Lung microvascular endothelial cell (primary cell): ENCODE results near the gene ZNF543. TPM values are rescaled to one million over a fixed set of nuclear protein-coding genes. Genes with fewer than 3 reads are reported as not detected.

ENCODE experiments used
- DNase-seq, 2 donors: peaks; one replicate each; pipeline versions ENCODE4 v3.0.0 to v3.0.0-alpha.2; 2010; ENCODE audit warnings: low read depth in 2 of 2
- total RNA-seq: library from RNA; depleted of rRNA; stranded (reverse); fragments of >200 nt; gene quantifications from 2 replicates; pipeline ENCODE4 v1.2.1, GENCODE V29; 2014

ZNF543 gene
- 6.5 and 9.3 TPM in 2 replicates for total RNA-seq

DNA sequence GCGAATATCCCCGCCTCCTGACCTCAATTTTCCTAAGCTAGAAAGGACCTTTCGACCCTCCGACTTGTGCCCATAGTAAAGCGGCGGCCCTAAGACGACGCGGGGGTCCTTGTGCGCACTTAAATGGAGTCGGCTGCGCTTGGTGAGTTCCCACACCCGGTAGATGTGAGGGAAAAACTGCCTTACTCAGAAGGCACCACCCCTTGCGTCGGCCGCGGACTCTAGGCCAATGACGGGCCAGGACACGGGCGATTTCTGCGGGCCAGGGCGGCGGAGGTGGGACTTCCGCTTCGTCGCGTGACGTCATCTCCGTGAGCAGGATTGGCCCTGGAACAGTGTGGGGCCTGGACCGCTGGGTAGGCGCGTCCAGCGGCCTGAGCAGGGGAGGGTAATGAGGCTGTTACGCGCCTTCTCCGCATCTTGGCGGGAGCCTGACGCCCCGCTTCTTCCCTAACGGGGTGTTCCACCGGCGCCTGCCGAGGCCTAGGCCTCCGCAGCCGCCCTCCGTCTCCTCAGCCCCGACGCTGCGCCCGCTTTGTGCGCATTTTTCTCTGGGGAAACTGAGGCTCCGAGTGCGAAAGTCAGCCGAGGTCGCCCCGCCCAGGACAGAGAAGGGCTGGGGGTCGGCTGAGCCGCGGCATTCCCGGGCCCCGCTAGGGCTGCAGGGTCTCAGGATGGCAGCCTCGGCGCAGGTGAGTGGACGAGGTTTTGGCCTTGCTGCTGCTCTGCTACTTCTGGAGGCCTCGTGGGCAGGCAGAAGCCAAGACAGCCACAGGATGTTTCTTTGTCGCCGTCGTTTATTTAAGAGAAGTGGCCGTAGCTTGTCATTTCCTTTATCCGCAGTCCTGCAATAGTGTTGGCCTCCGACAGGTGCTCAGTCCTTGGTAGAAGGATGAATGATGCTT lies at the start of gene ZNF543:
Gene ZNF543 (plus strand): TSS at position 293 of the 905 bp plus-strand sequence. CDS start 382 bp downstream, at position 675.
- peak; percentile 98 for DNase-seq

DNA sequence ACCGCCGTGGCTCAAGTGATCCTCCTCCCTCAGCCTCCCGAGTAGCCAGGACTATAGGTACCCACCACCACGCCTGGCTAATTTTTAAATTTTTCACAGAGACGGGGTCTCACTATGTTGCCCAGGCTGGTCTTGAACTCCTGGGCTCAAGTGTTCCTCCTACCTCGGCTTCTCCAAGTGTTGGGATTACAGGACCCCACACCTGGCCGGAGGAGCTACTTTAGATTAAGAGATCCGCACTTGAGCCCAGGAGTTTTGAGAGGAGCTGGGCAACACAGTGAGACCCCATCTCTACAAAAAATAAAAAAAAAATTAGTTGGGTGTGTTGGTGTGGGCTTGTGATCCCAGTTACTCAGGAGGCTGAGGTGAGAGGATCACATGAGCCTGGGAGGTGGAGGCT lies 49.0 kb upstream of the ZNF543 start:
- no peak for DNase-seq

DNA sequence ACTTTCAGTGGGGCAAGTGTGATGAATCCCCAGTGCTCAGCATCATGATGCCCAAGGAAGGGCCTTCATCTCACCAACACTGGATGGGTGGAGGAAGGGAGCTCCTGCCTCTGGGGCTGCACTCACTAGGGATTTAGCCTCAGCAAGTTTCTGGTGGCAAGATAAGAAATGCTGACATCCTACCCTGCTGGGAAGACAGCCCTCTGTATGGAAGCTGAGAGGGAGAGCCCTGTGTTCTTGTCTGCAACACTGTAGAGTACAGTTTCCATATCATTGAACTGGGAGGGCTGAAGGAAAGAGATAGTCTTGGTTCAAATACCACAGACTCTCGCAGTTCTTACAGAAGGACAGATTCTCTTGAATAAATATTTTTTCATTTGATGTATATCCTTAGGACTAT lies 47.3 kb upstream of the ZNF543 start:
- no peak for DNase-seq

DNA sequence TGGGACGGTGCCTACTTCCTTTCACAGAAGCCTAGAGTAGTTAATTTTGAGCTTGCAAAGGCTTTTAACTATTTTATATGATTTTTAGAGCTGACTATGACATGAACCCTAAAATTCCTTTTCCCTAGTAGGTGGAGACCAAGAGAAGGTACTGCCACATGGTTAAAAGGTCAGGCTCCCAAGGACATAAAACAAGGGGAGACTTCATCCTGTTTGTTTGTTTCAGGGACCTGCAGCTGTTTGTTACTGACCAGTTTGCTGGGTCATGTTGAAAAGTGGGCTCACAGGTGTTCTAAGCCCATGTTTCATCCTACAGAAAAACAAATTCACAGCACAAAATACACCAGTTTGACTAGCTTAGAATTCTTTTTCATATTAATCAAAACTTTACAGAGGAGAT lies 43.8 kb upstream of the ZNF543 start:
- no peak for DNase-seq

DNA sequence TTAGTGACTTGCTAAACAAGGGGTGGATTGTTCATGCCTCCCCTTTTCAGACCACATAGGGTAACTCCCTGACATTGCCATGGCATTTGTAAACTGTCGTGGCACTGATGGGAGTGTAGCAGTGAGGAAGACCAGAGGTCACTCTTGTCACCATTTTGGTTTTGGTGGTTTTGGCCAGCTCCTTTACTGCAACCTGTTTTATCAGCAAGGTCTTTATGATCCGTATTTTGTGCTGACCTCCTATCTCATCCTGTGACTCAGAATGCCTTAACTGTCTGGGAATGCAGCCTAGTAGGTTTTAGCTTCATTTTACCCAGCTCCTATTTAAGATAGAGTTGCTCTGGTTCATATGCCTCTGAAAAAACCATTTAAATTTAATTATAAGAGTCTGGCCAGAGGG lies 41.8 kb upstream of the ZNF543 start:
- DNase-seq: peak in 1 of 2 donors; percentile 10

DNA sequence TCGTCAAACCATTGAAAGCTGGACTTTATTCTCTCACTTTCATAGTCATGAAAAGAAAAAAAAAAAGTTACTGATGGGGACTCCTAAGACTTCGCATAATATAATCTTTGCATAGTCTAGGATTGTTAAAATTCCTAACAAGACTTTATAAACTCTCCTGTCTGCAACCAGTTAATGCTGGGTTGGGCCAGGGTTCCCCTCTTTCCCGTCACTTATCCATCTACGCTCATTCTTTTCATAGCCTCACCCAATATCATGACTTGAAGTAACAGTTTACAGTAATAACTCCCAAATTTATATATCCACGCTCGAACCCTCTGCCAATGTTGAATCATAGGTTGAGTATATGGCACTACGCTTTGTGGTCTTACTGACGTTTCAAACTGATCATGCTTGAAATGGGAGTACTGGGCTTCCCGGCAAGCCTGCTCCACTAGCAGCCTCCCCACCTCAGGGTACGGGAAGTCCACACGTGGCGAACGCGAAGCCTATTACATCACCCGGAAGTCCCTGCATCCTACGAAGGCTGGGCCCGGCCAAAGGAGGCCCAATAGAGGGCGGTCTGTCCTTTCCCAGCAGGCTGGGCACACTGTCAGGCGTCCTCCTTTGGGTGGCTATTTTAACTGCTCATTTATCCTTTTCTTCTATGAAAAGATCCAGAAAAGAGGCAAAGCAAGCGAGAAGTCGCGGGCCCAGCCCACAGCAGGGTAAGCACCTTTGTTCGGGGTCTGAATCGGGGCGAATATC lies 40.7 kb upstream of the ZNF543 start:
- DNase-seq: peak; percentile 96

DNA sequence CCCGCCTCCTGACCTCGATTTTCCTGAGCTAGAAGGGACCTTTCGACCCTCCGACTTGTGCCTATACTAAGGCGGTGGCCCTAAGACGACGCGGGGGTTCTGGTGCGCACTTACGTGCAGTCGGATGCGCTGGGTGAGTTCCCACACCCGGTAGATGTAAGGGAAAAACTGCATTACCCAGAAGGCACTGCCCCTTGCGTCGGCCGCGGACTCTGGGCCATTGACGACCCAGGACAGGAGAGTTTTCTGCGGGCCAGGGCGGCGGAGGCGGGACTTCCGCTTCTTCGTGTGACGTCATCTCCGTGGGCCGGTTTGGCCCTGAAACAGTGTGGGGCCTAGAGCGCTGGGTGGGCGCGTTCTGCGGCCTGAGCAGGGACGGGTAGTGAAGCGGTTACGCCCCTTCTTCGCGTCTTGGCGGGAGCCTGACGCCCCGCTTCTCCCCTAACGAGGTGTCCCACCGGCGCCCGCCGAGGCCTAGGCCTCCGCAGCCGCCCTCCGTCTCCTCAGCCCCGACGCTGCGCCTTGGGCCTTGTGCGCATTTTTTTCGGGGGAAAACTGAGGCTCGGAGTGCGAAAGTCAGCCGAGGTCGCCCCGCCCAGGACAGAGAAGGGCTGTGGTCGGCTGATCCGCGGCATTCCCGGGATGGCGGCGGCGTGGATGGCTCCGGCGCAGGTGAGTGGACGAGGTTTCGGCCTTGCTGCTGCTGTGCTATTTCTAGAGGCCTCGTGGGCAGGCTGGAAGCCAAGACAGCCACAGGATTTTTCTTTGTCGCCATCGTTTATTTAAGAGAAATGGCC lies 39.9 kb upstream of the ZNF543 start, which contains the start of gene ZNF460:
Gene ZNF460 (plus strand): TSS at position 321 of the 797 bp plus-strand sequence. CDS start 322 bp downstream, at position 643.
- DNase-seq: peak; percentile 98 to 99

DNA sequence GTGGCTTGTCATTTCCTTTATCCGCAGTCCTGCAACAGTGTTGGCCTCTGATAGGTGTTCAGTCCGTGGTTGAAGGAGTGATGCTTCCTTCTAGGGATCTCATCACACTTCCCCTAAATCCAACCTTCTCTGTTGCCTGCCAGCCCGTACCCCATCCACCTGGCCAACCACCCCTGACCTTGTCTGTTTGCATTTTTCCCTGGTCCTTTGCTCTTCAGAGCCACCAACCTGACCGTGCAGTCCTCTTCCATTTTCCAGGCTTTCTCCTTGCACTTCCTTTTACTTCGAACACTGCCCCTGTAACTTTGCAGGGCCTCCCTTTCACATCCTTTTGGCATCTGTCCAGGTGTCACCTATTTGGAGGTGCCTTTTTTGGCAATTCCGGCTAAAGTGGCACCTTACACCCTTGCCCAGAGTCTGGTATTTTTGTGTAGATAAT lies 39.3 kb upstream of the ZNF543 start:
- peak in 1 of 2 donors; percentile 43 for DNase-seq

DNA sequence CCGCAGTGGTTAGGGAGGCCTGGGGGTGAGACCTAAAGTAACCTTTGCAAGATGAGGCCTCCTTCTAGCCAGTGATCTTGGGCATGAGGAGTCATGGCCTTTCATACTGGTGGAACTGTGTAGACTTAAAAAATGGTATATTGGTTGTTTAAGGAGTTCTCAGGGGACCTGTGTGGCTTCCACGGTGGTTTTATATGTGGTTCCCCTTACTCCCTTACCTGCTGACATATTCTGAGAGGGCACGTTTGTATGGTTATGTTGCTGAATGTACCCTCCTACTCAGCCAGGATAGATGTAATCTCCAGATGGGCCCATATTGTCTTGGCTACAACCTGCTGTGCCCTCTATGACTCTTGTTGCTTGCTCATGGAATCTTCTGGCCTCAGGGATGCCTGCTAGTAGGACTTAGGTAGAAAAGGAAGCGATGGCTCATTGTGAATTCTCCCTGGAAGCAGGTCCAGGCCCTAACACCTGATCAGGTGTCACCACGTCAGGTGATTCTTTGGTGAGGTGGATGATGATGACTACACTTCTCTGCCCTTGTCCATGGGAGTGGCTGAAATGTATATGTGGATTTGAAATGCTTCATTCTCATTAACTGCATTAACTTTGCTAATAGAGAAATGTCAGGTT lies 38.1 kb upstream of the ZNF543 start:
- no peak for DNase-seq

DNA sequence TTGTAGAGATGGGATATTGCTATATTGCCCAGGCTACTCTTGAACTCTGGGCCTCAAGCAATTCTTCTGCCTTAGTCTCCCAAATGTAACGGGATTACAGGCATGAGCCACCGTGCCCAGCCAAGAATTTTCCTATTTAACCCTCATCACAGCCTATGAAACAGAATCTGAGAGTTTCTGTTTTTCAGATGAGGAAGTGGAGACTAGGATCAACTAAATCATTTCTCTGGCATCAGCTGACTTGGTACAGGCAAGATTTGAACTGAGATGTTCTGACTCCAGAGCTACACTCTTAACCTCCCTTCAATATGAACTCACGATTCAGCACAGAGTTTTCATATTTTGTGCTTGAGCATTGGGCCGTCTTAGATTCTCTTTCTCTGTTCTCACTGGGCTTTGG lies 31.9 kb upstream of the ZNF543 start:
- no peak for DNase-seq

DNA sequence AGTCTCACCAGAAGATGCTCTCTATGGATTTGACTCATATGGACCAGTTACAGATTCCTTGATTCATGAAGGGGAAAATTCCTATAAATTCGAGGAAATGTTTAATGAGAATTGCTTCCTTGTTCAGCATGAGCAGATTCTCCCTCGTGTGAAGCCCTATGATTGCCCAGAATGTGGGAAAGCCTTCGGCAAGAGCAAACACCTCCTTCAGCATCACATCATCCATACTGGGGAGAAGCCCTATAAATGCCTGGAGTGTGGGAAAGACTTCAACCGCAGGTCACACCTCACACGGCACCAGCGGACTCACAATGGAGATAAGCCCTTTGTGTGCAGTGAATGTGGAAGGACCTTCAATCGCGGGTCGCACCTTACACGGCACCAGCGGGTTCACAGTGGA lies 29.3 kb upstream of the ZNF543 start:
- DNase-seq: no peak

DNA sequence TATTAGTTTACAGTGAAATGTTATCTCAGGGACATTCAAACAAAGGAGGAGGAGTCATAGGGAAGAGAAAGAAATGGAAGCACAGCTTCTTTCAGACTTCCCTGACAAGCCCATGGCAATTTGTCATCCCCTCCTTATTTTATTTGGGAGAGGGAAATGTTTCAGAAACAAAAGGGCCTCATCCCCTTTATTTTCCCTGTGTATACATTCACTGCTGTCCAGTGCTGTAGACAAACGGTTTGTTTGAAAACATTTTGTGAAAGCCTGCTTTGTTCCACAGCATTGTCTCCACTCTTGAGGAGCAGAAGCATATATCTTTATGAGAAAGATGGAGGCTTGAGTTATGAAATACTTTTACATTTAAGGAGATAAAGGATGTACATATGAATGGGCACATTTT lies 27.7 kb upstream of the ZNF543 start:
- DNase-seq: no peak

DNA sequence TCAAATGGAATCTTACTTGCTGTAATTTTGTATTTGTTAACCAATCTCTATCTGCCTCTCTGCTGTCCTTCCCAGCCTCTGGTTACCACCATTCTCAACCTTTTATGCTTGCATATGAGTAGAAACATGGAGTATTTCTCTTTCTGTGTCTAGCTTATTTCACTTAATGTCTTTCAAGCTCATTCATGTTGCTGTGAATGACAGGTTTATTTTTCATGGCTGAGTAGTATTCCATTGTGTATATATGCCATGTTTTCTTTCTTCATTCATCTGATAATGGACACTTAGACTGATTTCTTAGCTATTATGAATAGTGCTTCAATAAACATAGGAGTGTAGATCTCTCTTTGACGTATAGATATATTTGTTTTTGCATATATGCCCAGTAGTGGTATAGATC lies 26.6 kb upstream of the ZNF543 start:
- no peak for DNase-seq

DNA sequence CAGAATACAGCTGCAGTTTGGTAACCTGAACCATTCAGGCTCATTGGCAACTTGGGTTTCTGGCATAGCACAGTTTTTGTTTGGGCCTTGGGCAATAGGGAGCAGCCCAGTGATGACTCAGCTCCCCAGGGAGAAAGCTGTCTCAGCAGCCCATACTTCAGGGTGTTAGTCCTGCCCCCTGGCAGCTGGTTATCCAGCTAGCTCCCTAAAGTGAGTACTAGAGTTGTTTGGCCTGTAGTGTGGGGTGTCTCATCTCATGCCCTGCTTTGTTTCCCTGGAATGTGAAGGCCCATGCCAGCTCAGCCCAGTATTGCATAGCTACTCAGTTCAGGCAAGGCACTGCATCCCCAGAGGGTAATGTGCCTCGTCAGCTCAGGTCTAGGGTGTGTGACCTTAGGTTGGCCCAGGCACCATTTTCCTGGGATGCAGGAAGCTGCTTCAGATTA lies 18.2 kb upstream of the ZNF543 start:
- peak in 1 of 2 donors; percentile 34 for DNase-seq

DNA sequence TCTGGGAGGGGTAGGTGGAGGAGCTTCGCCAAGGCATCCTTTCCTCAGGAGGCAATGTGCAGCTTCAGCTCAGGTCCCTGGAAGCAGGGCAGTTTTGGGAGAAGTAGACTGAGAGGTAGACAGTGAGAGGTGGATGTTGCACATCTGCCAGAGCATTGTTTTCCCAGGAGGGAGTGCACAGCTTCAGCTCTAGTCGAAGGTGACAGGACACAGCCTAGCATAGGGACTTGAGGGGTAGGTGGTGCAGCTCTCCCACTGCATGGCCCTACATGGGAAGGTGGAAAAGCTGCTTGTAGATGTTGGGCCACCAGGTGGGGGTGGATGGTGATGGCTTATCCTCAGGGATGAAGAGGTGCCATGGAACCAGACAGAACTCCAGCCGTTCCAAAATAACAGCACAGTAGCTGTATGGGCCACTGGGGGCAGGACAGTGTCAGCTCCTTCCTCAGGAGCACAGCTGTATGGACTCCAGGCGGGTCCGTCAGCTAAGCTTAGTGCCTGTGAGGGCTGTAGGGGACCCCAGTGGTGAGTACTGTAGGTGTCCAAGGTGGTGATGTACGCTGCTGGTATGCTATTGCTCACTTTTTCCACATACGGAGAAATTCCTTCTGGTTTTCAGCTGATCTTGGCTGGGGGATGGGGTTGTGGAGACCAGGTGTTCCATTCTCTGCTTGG lies 17.4 kb upstream of the ZNF543 start:
- no peak for DNase-seq

DNA sequence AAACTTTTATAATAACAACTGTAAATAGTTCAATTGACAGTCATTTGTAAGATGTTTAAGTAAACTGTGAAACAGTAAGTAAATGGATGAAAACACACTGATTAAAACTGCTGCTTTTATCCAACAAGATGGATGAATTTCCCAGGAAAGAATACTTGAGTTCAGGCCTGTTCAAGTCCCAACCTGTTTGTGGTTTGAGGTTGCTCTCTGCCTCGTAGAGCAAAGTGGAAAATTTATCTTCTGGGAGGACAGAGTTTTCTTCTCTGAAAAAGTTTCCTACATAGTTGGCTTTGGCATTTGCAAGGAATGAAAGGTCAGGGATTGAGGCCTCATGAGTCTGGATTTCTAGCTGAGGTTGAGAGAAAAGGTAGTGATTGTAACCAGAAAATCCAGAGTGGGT lies 15.2 kb upstream of the ZNF543 start:
- DNase-seq: no peak

DNA sequence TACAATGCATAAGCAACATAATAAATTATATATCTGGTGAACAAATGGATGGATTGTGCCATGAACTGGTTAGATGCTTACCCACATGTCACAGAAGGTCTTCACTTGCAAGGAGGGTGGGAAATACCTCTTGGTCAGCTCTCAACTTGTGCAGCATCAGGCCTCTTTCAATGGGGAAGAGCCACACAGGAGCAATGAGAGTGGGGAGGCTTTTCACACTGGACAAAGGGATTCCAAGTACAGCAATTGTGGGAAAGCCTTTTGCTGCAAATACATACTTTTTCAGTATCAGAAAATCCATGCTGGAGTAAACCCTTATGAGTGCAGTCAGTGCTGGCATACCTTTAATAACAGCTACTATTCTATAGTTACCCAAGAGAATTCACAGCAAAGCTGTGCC lies 11.8 kb upstream of the ZNF543 start:
- DNase-seq: no peak

DNA sequence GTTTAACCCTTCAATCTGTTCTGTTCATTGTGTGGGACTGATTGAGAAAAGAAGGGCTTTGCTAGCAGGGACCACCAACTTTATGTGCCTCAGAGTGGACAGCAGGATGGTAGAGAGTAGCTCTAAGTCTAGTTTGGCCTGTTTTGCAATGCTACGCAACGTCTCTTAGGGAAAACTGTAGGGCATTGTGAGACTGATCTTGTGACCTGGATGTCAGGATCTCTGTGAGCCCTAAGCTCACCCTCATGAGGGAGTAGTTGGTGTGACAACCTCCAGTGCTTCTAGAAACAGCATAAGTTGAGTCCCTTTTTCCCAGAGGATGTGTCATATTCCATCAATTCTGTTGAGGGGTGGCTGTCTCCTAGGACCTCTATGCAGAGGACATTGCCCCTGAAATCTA lies 9.5 kb upstream of the ZNF543 start:
- no peak for DNase-seq

DNA sequence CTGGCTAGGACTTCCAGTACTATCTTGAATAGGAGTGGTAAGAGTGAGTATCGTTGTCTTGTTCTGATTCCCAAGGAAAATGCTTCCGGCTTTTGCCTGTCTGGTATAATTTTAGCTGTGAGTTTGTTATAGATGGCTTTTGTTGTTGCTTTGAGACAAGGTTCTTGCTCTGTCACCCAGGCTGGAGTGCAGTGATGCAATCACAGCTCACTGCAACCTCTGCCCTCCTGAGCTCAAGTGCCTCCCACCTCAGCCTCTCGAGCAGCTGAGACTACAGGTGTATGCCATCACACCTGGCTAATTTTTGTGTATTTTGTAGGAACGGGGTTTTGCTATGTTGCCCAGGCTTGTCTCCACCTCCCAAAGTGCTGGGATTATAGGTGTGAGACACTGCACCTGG lies 6.1 kb upstream of the ZNF543 start:
- DNase-seq: no peak

DNA sequence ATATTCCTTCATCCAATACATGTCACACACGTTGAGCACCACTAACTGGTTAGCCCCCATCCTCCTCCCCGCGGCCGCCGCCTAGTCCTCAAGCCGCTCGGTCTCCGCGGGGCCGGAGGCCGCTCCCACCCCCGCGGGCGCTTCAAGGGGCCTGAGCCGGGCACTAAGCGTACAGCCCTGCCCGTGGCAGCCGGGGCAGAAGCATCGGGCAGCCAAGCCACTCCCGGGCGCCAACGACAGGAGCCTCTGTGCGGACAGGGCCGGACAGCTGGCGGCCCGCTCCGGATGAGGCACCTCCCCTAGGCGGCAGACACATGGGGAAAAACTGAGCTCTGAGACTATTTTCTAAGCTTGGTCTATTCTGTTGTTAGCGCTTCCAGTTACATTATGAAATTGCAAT lies 2.8 kb upstream of the ZNF543 start:
- no peak for DNase-seq

DNA sequence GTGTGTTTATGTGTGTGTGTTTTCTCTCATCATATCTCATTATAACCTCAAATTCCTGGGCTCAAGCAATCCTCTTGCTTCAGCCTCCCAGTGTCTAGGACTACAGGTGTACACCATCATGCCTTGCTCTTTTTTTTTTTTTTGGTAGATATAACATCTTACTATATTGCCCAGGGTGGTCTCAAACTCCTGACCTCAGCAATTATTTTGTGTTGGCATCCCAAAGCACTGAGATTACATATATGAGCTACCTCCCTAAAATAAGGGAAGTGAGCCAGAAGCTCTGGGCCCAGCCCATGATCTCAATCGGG lies 448 bp upstream of the ZNF543 start:
- no peak for DNase-seq
